Heart left ventricle (tissue), 16 donors: Measurements from ENCODE around the gene C2orf81. TPM values are rescaled to one million over a fixed set of nuclear protein-coding genes. Genes with fewer than 3 reads are reported as not detected.

ENCODE experiments used
- ATAC-seq, 4 donors: fragments of 200-7000 bp; cut with Tn5 transposase; one replicate each; pipeline ENCODE4 v1.9.1; 2020 to 2022; ENCODE audit warnings: moderate library complexity in 4 of 4, mild to moderate bottlenecking in 3 of 4, moderate number of reproducible peaks in 1 of 4
- DNase-seq, 5 donors: peaks; one replicate each; pipeline ENCODE4 v3.0.0-alpha.2; 2020
- H3K27ac ChIP-seq, 12 donors: fragments of 200-600 bp; sonication (generic) in 4 of 12; one replicate each; pipeline versions ENCODE4 v1.5.0 to v1.8.0; 2016 to 2022; ENCODE audit warnings: mild to moderate bottlenecking in 2 of 12
- H3K27me3 ChIP-seq, 9 donors: fragments of 200-600 bp; sonication (generic) in 2 of 9; one replicate each; pipeline versions ENCODE4 v1.5.1 to v1.8.0; 2016 to 2022; ENCODE audit warnings: mild to moderate bottlenecking in 3 of 9
- H3K36me3 ChIP-seq, 9 donors: fragments of 200-600 bp; sonication (generic) in 2 of 9; one replicate each; pipeline versions ENCODE4 v1.5.0 to v1.8.0; 2018 to 2022; ENCODE audit warnings: mild to moderate bottlenecking in 2 of 9
- H3K4me1 ChIP-seq, 12 donors: fragments of 200-600 bp; sonication (generic) in 4 of 12; one replicate each; pipeline versions ENCODE4 v1.5.0 to v1.8.0; 2016 to 2022; ENCODE audit warnings: mild to moderate bottlenecking in 3 of 12
- H3K4me3 ChIP-seq, 12 donors: fragments of 200-600 bp; sonication (generic) in 4 of 12; one replicate each; pipeline versions ENCODE4 v1.5.0 to v1.8.0; 2017 to 2022; ENCODE audit warnings: mild to moderate bottlenecking in 9 of 12, moderate library complexity in 4 of 12
- H3K9me3 ChIP-seq, 12 donors: fragments of 200-600 bp; sonication (generic) in 4 of 12; one replicate each; pipeline versions ENCODE4 v1.5.0 to v1.8.0; 2016 to 2022; ENCODE audit warnings: mild to moderate bottlenecking in 1 of 12
- POLR2A ChIP-seq, 2 donors: fragments of 450-650 bp; IDR thresholded peaks; one replicate each; pipeline ENCODE4 v1.6.1; 2017; ENCODE audit warnings: antibody characterized with exemption in 2 of 2, mild to moderate bottlenecking in 2 of 2, moderate library complexity in 2 of 2
- WGBS, 4 donors: extraction: QIAGEN DNeasy Blood & Tissue Kit in 2 of 4; methylation state at CpG; one replicate each; pipeline versions ENCODE4 v1.1.5 to v1.1.7; 2013 to 2018; 5-methylcytosine and 5-hydroxymethylcytosine counted together
- intact Hi-C, 10 donors: fragments of 100-400 bp; cut with DNase I; formaldehyde crosslinking; loops; one replicate each; pipeline versions ENCODE4 v1.11.1 to v1.14.2; 2022
- polyA plus RNA-seq, 2 donors: library from polyadenylated mRNA; stranded (reverse); fragments of 200-250 nt; gene quantifications; one replicate each; pipeline ENCODE4 v1.2.3, GENCODE V29; 2013
- total RNA-seq, 9 donors: library from RNA; depleted of rRNA in 2 of 9; stranded (reverse); fragments of >200 nt in 2 of 9; fragmentation: NEBNext Ultra II Directional in 3 of 9; extraction: Animal tissue kit (Norgen Biotek cat#: 25700) in 3 of 9; gene quantifications; one replicate each; pipeline versions ENCODE4 v1.1.0 to v1.2.4, GENCODE V29; 2016 to 2023
- TF ChIP-seq, protein P1 (sequence below), 12 donors: fragments of 200-600 bp; sonication (generic) in 4 of 12; IDR thresholded peaks; one replicate each; pipeline versions ENCODE4 v1.5.0 to v1.8.0; 2018 to 2022; ENCODE audit warnings: antibody characterized with exemption in 12 of 12, mild to moderate bottlenecking in 5 of 12
- donor health status: ischemic (EF 13 %, LVEDD 7.1; RV severe dilation, severe dysfunction).
- donor health status: healthy with polysubstance abuse.
- donor health status: DM: no; HTN: yes; CAD: no.
- donor health status: DM: no; HTN: no; CAD: no.
- donor health status: ischemic (EF 25% LVEDD 6.9; RV normal size, moderate dysfunction).
- donor health status: ischemic (EF 25% LVEDD 5.7; RV mildly dilated, moderate dysfunction).
- donor health status: healthy.
- donor health status: DM: yes; HTN: yes; CAD: no.
- donor health status: ischemic (EF 35%, LVEDD 5.7; RV mildly dilated, moderate dysfunction).
- donor health status: nonischemic (EF 11% LVEDD 7.7; RV severe dilation, severe dysfunction).
- donor health status: DM: yes; HTN: yes; CAD: no.
- donor health status: PGD.
- donor health status: ischemic (EF 29% LVEDD 5.4; RV normal size, mild dysfunction).
- donor health status: nonischemic (EF 23%, LVEDD 6.1; RV moderate dilation, normal function).

C2orf81 gene
- total and polyA plus RNA-seq, 11 donors = 0.48 to 2.3 (median 0.86) TPM

DNA sequence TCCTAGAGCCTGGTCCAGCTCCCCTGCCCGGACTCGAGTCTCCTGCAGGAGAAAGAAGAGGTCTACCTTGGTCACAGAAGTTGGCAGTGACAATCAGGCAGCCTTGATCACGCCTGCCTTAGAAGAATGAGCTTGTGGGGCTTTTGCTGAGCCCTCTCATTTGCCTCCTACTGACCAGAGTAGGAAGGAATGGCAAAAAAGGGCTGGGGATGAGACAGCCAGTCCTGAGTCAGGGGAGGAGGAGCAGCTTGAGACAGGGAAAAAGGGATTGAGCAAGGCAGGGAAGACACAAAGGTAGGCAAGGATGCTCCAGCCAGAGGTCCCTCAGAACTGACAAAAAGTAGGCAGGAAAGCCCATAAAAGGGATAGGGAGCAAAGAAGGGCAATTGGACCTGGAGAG, 6.1 kb upstream of the C2orf81 start:
- ATAC-seq = no peak

DNA sequence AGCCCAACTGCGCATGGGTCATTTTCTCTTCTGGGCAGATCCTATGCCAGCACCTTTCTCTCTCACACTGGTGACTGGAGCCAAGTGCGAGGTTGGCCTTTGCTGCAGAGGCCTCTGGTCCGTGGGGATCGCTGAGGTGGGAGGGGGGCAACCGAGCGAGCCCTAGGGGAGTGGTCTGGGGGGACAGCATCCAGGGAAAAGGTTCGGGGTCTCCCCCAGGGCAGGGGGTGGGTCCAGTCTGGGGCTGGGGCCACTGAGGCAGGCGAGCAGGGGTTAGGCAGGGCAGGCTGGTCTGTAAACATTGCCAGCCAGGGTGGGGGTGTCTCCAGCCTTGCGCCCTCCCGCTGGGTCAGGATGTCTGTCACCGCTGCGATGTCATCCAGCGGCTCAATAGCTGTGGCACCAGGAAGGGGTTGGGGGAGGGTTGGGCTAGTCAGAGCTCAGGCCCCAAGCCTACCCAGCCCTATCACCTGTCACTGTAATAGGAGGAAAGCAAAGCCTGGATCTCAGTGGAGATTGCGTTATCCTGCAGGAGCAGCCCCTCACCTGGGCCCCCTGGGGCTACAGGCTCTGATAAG, 4.9 kb upstream of the C2orf81 start:
- ATAC-seq (no peak), DNase-seq (no peak)
- no peaks in the 10 kb centered on the region for H3K9me3 ChIP-seq
- no peak for TF ChIP-seq POLR2A (IDR thresholded peaks at IDR 0.05)
- TF ChIP-seq, protein P1, sequence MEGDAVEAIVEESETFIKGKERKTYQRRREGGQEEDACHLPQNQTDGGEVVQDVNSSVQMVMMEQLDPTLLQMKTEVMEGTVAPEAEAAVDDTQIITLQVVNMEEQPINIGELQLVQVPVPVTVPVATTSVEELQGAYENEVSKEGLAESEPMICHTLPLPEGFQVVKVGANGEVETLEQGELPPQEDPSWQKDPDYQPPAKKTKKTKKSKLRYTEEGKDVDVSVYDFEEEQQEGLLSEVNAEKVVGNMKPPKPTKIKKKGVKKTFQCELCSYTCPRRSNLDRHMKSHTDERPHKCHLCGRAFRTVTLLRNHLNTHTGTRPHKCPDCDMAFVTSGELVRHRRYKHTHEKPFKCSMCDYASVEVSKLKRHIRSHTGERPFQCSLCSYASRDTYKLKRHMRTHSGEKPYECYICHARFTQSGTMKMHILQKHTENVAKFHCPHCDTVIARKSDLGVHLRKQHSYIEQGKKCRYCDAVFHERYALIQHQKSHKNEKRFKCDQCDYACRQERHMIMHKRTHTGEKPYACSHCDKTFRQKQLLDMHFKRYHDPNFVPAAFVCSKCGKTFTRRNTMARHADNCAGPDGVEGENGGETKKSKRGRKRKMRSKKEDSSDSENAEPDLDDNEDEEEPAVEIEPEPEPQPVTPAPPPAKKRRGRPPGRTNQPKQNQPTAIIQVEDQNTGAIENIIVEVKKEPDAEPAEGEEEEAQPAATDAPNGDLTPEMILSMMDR (IDR thresholded peaks at IDR 0.05) = no peak
- H3K4me1 ChIP-seq = peaks cover 0 to 10% (median 5%) of the 10 kb centered on the region in 12 donors
- no peak overlapping the region for H3K4me3 ChIP-seq
- no peaks in the 10 kb centered on the region for H3K27me3 ChIP-seq
- H3K36me3 ChIP-seq = peaks cover 0 to 66% (median 55%) of the 10 kb centered on the region in 9 donors
- no peak overlapping the region for H3K27ac ChIP-seq
- intact Hi-C loops = no loop called here
- 78 to 84% (median 82%) methylated on average over 11 to 14 of the region's 14 CpGs for WGBS, 4 donors

More for the DNA sequence above, 6.1 kb upstream of the C2orf81 start:
- TF ChIP-seq POLR2A (IDR thresholded peaks at IDR 0.05) = no peak
- TF ChIP-seq, protein P1 (IDR thresholded peaks at IDR 0.05) = no peak
- Histone ChIP-seq H3K27me3 (no peaks in the 10 kb centered on the region), H3K4me3 (no peak overlapping the region), H3K9me3 (no peaks in the 10 kb centered on the region), H3K27ac (no peak overlapping the region), H3K4me1 (no peaks in the 10 kb centered on the region), H3K36me3 (peaks cover 0 to 79% (median 67%) of the 10 kb centered on the region in 9 donors)
- 88 to 92% (median 89%) methylated on average over 3 of the region's 3 CpGs for WGBS, 4 donors
- no peak for DNase-seq
- intact Hi-C loops = no loop called here

- peaks cover 0 to 59% (median 48%) of the 10 kb centered on the region in 9 donors for H3K36me3 ChIP-seq
- H3K4me3 ChIP-seq = no peak overlapping the region
- ATAC-seq = no peak
- DNase-seq = no peak
- H3K4me1 ChIP-seq = peaks cover 0 to 17% (median 8%) of the 10 kb centered on the region in 12 donors
- H3K27me3 ChIP-seq = no peaks in the 10 kb centered on the region
- no peaks in the 10 kb centered on the region for H3K9me3 ChIP-seq
- intact Hi-C loops = no loop called here
- no peak overlapping the region for H3K27ac ChIP-seq
- TF ChIP-seq POLR2A (IDR thresholded peaks at IDR 0.05) = no peak
- TF ChIP-seq, protein P1 (IDR thresholded peaks at IDR 0.05) = no peak
- WGBS, 4 donors = 81 to 83% (median 82%) methylated on average over 7 of the region's 7 CpGs
Observed at GRCh38 chr2:74425523-74425922, 4.1 kb upstream of the C2orf81 start.

DNA sequence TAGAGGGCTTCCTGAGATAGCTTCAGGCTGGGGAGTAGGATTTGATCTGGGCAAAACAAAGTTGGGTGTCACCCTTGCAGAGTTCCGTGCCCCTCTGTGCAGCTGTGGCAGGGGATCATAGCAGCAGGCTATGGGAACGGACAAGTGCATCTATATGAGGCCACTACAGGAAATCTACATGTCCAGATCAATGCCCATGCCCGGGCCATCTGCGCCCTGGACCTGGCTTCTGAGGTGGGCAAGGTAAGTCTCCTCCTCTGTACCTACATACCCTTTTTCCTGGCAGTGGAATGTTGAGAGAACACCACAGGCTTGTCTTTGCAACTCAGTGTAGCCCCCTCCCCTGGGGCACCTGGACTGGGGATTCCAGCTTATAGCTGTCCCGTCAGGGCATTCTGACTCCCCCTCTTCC, 3.6 kb upstream of the C2orf81 start:
- intact Hi-C loops = no loop called here
- no peak for DNase-seq
- TF ChIP-seq, protein P1 (IDR thresholded peaks at IDR 0.05) = no peak
- TF ChIP-seq POLR2A (IDR thresholded peaks at IDR 0.05) = no peak
- H3K27me3 ChIP-seq = no peaks in the 10 kb centered on the region
- 78 to 86% (median 82%) methylated on average over 5 of the region's 5 CpGs for WGBS, 4 donors
- H3K4me1 ChIP-seq = peaks cover 0 to 19% (median 8%) of the 10 kb centered on the region in 12 donors
- H3K36me3 ChIP-seq = peaks cover 0 to 53% (median 44%) of the 10 kb centered on the region in 9 donors
- H3K9me3 ChIP-seq = no peaks in the 10 kb centered on the region
- no peak for ATAC-seq
- H3K27ac ChIP-seq = no peak overlapping the region
- H3K4me3 ChIP-seq = no peak overlapping the region
